Measurements from ENCODE around the gene ALDH3A1.

DNA sequence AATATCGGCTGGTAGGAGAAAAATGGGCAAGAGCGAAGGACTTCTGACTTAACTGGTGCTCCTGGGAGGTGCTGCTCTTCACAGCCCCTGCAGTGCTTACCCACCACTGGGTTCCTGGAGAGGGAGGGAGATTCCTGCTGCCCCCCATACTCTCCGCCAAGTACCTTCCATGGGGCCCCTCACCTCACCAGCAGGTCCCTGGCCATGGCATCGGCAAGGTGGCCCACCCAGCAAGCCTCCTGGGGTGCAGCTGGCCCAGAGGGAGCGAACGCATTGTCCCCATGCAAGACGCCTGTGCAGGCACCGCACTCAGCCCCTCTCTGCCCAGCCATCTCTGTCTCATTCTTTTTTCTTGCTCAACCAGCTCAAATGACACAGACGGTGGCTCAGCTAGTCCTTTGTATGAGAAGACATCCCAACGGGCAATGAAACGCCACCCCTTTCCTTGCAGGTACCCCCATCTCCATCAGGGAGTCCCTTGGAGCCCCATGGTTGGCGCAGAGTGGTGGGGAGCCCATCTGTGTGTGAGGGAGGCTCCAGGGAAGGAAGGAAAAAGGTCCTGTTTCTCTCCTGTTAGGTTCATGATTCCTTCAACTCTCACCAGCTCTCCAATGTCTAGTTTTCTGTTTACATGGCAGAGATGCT, 9.6 kb upstream of the ALDH3A1 start:
- TF ChIP-seq, protein P1, sequence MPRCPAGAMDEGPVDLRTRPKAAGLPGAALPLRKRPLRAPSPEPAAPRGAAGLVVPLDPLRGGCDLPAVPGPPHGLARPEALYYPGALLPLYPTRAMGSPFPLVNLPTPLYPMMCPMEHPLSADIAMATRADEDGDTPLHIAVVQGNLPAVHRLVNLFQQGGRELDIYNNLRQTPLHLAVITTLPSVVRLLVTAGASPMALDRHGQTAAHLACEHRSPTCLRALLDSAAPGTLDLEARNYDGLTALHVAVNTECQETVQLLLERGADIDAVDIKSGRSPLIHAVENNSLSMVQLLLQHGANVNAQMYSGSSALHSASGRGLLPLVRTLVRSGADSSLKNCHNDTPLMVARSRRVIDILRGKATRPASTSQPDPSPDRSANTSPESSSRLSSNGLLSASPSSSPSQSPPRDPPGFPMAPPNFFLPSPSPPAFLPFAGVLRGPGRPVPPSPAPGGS (IDR thresholded peaks at IDR 0.05) = no peak
- TF ChIP-seq, protein P2, sequence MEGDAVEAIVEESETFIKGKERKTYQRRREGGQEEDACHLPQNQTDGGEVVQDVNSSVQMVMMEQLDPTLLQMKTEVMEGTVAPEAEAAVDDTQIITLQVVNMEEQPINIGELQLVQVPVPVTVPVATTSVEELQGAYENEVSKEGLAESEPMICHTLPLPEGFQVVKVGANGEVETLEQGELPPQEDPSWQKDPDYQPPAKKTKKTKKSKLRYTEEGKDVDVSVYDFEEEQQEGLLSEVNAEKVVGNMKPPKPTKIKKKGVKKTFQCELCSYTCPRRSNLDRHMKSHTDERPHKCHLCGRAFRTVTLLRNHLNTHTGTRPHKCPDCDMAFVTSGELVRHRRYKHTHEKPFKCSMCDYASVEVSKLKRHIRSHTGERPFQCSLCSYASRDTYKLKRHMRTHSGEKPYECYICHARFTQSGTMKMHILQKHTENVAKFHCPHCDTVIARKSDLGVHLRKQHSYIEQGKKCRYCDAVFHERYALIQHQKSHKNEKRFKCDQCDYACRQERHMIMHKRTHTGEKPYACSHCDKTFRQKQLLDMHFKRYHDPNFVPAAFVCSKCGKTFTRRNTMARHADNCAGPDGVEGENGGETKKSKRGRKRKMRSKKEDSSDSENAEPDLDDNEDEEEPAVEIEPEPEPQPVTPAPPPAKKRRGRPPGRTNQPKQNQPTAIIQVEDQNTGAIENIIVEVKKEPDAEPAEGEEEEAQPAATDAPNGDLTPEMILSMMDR (IDR thresholded peaks at IDR 0.05) = no peak
- TF ChIP-seq MAZ (IDR thresholded peaks at IDR 0.05; ENCODE audit: borderline replicate concordance, low read depth, low read length) (no peak), NFE2L2 (conservative IDR thresholded peaks at IDR 0.05; ENCODE audit: low read length) (no peak), HOXA7 (CRISPR knock-in tag; IDR thresholded peaks at IDR 0.05) (no peak), FOSL2 (IDR thresholded peaks at IDR 0.05) (no peak), FOSL2 (CRISPR knock-in tag; IDR thresholded peaks at IDR 0.05) (no peak), EHMT2 (IDR thresholded peaks at IDR 0.05; ENCODE audit: low read depth) (no peak), POLR2A (IDR thresholded peaks at IDR 0.05; ENCODE audit: low read length) (no peak), PHF8 (IDR thresholded peaks at IDR 0.05; ENCODE audit: borderline replicate concordance, low read depth) (no peak), JUN (IDR thresholded peaks at IDR 0.05) (no peak), ZC3H11A (IDR thresholded peaks at IDR 0.05) (no peak), EP300 (IDR thresholded peaks at IDR 0.05) (no peak), JUNB (IDR thresholded peaks at IDR 0.05) (no peak)
- TF ChIP-seq, protein P3, sequence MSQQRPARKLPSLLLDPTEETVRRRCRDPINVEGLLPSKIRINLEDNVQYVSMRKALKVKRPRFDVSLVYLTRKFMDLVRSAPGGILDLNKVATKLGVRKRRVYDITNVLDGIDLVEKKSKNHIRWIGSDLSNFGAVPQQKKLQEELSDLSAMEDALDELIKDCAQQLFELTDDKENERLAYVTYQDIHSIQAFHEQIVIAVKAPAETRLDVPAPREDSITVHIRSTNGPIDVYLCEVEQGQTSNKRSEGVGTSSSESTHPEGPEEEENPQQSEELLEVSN (IDR thresholded peaks at IDR 0.05; ENCODE audit: borderline replicate concordance, low read depth) = no peak

Data from A549 (cell line).